ENCODE measurements around the gene TBCE. TPM values are rescaled to one million over a fixed set of nuclear protein-coding genes. Genes with fewer than 3 reads are reported as not detected.
"Not testable (repeated sequence)": the region's sequence is repeated elsewhere in the genome, so short reads cannot be mapped to it uniquely, and the experiment has no call there.

The TBCE gene
- total RNA-seq, 1 donor from 2014 or later: 28.3 TPM

- no peak overlapping the region for H3K4me3 Mint-ChIP-seq (ENCODE audit: unreplicated experiment)
- H3K27ac Mint-ChIP-seq (ENCODE audit: unreplicated experiment): no peak overlapping the region
- Histone ChIP-seq H3K9me3 (ENCODE audit: insufficient read depth, low read depth, low read length) (no peaks in the 10 kb centered on the region), H3K9ac (ENCODE audit: low read length) (no peak overlapping the region), H3K36me3 (ENCODE audit: insufficient read depth, low read length) (peaks cover 12% of the 10 kb centered on the region), H3K79me2 (ENCODE audit: insufficient read depth, low read length) (no peaks in the 10 kb centered on the region), H3K27ac (ENCODE audit: low read depth, low read length) (no peak overlapping the region), H3K4me2 (ENCODE audit: low read length) (no peak overlapping the region), H3K27me3 (ENCODE audit: insufficient read depth, low read length) (no peaks in the 10 kb centered on the region), H3K4me3 (ENCODE audit: insufficient read depth, low read depth, low read length) (no peak overlapping the region), H3K4me1 (ENCODE audit: insufficient read depth, low read length) (no peaks in the 10 kb centered on the region), H4K20me1 (ENCODE audit: insufficient read depth, low read length) (no peaks in the 10 kb centered on the region), H2AFZ (ENCODE audit: low read depth, low read length) (no peak overlapping the region)
- no peak for TF ChIP-seq EZH2 (IDR thresholded peaks at IDR 0.05; ENCODE audit: insufficient read depth, low read length)
- TF ChIP-seq, protein P1, sequence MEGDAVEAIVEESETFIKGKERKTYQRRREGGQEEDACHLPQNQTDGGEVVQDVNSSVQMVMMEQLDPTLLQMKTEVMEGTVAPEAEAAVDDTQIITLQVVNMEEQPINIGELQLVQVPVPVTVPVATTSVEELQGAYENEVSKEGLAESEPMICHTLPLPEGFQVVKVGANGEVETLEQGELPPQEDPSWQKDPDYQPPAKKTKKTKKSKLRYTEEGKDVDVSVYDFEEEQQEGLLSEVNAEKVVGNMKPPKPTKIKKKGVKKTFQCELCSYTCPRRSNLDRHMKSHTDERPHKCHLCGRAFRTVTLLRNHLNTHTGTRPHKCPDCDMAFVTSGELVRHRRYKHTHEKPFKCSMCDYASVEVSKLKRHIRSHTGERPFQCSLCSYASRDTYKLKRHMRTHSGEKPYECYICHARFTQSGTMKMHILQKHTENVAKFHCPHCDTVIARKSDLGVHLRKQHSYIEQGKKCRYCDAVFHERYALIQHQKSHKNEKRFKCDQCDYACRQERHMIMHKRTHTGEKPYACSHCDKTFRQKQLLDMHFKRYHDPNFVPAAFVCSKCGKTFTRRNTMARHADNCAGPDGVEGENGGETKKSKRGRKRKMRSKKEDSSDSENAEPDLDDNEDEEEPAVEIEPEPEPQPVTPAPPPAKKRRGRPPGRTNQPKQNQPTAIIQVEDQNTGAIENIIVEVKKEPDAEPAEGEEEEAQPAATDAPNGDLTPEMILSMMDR (IDR thresholded peaks at IDR 0.05; ENCODE audit: insufficient read depth, low read depth, low read length): no peak
- H3K27me3 Mint-ChIP-seq (ENCODE audit: low read depth, unreplicated experiment): no peaks in the 10 kb centered on the region
- H3K9me3 Mint-ChIP-seq (ENCODE audit: unreplicated experiment): no peaks in the 10 kb centered on the region
- no peak for DNase-seq (ENCODE audit: low read depth)
- peaks cover 6% of the 10 kb centered on the region for H3K4me1 Mint-ChIP-seq (ENCODE audit: low read depth, unreplicated experiment)
- no peak for FAIRE-seq
- peaks cover 6% of the 10 kb centered on the region for H3K36me3 Mint-ChIP-seq (ENCODE audit: low read depth, unreplicated experiment)
Measured at GRCh38 chr1:235455823-235456222, 88.6 kb downstream of the TBCE start.

- not testable (repeated sequence) for H3K36me3 Mint-ChIP-seq (ENCODE audit: low read depth, unreplicated experiment); DNase-seq (ENCODE audit: low read depth); H3K27ac ChIP-seq (ENCODE audit: low read depth, low read length); H3K27me3 Mint-ChIP-seq (ENCODE audit: low read depth, unreplicated experiment); H3K4me1 Mint-ChIP-seq (ENCODE audit: low read depth, unreplicated experiment); H2AFZ ChIP-seq (ENCODE audit: low read depth, low read length); H3K27me3 ChIP-seq (ENCODE audit: insufficient read depth, low read length); FAIRE-seq; H4K20me1 ChIP-seq (ENCODE audit: insufficient read depth, low read length); H3K4me3 ChIP-seq (ENCODE audit: insufficient read depth, low read depth, low read length); H3K36me3 ChIP-seq (ENCODE audit: insufficient read depth, low read length); H3K79me2 ChIP-seq (ENCODE audit: insufficient read depth, low read length); H3K27ac Mint-ChIP-seq (ENCODE audit: unreplicated experiment); H3K4me1 ChIP-seq (ENCODE audit: insufficient read depth, low read length); H3K4me2 ChIP-seq (ENCODE audit: low read length); H3K9me3 ChIP-seq (ENCODE audit: insufficient read depth, low read depth, low read length); H3K4me3 Mint-ChIP-seq (ENCODE audit: unreplicated experiment); H3K9ac ChIP-seq (ENCODE audit: low read length); H3K9me3 Mint-ChIP-seq (ENCODE audit: unreplicated experiment)
Measured at GRCh38 chr1:235457856-235458255, 90.6 kb downstream of the TBCE start.

GRCh38 chr1:235460770-235461169, 93.5 kb downstream of the TBCE start:
- H3K4me1 Mint-ChIP-seq (ENCODE audit: low read depth, unreplicated experiment): no peaks in the 10 kb centered on the region
- TF ChIP-seq, protein P1 (IDR thresholded peaks at IDR 0.05; ENCODE audit: insufficient read depth, low read depth, low read length): no peak
- no peak for TF ChIP-seq EZH2 (IDR thresholded peaks at IDR 0.05; ENCODE audit: insufficient read depth, low read length)
- DNase-seq (ENCODE audit: low read depth) (no peak), FAIRE-seq (no peak)
- Histone ChIP-seq H3K9me3 (ENCODE audit: insufficient read depth, low read depth, low read length) (no peaks in the 10 kb centered on the region), H3K4me3 (ENCODE audit: insufficient read depth, low read depth, low read length) (no peak overlapping the region), H3K4me2 (ENCODE audit: low read length) (no peak overlapping the region), H2AFZ (ENCODE audit: low read depth, low read length) (no peak overlapping the region), H4K20me1 (ENCODE audit: insufficient read depth, low read length) (no peaks in the 10 kb centered on the region), H3K27me3 (ENCODE audit: insufficient read depth, low read length) (no peaks in the 10 kb centered on the region), H3K27ac (ENCODE audit: low read depth, low read length) (no peak overlapping the region), H3K79me2 (ENCODE audit: insufficient read depth, low read length) (no peaks in the 10 kb centered on the region), H3K36me3 (ENCODE audit: insufficient read depth, low read length) (peaks cover 3% of the 10 kb centered on the region), H3K9ac (ENCODE audit: low read length) (no peak overlapping the region), H3K4me1 (ENCODE audit: insufficient read depth, low read length) (no peaks in the 10 kb centered on the region)
- H3K27me3 Mint-ChIP-seq (ENCODE audit: low read depth, unreplicated experiment): no peaks in the 10 kb centered on the region
- no peak overlapping the region for H3K27ac Mint-ChIP-seq (ENCODE audit: unreplicated experiment)
- no peaks in the 10 kb centered on the region for H3K36me3 Mint-ChIP-seq (ENCODE audit: low read depth, unreplicated experiment)
- H3K9me3 Mint-ChIP-seq (ENCODE audit: unreplicated experiment): no peaks in the 10 kb centered on the region
- H3K4me3 Mint-ChIP-seq (ENCODE audit: unreplicated experiment): no peak overlapping the region

Measured in astrocyte (in vitro differentiated cells and primary cell).